ENCODE results near the gene RND1.

Gene RND1

GRCh38 chr12:48822139-48822538 lies 43.5 kb downstream of the RND1 start:
- no peak for TF ChIP-seq CTCF (IDR thresholded peaks at IDR 0.05; ENCODE audit: insufficient read depth, low read depth, low read length, missing control alignments)

GRCh38 chr12:48819986-48820725 lies 45.5 kb downstream of the RND1 start:
- H3K4me3 ChIP-seq (ENCODE audit: low read depth, low read length), result no peak overlapping the region
- DNase-seq (ENCODE audit: low read depth), result no peak
- TF ChIP-seq CTCF (IDR thresholded peaks at IDR 0.05; ENCODE audit: insufficient read depth, low read depth, low read length, missing control alignments), result no peak

More at GRCh38 chr12:48822139-48822538, 43.5 kb downstream of the RND1 start:
- H3K4me3 ChIP-seq (ENCODE audit: low read depth, low read length), result no peak overlapping the region
- DNase-seq (ENCODE audit: low read depth), result no peak

GRCh38 chr12:48818831-48819590 lies 46.7 kb downstream of the RND1 start:
- peak overlapping the region; percentile 66 for H3K4me3 ChIP-seq (ENCODE audit: low read depth, low read length)
- TF ChIP-seq CTCF (IDR thresholded peaks at IDR 0.05; ENCODE audit: insufficient read depth, low read depth, low read length, missing control alignments), result no peak
- DNase-seq (ENCODE audit: low read depth), result no peak

GRCh38 chr12:48817873-48818830 lies 47.5 kb downstream of the RND1 start, which contains the start of gene CACNB3:
Gene CACNB3 (plus strand): TSS chr12:48818496. CDS start chr12:48818930, 434 bp downstream.
- peak within 1 kb of the TSS; percentile 66 for H3K4me3 ChIP-seq (ENCODE audit: low read depth, low read length)
- DNase-seq (ENCODE audit: low read depth), result peak; percentile 59
- TF ChIP-seq CTCF (IDR thresholded peaks at IDR 0.05; ENCODE audit: insufficient read depth, low read depth, low read length, missing control alignments), result no peak

- no peak for TF ChIP-seq CTCF (IDR thresholded peaks at IDR 0.05; ENCODE audit: insufficient read depth, low read depth, low read length, missing control alignments)
- DNase-seq (ENCODE audit: low read depth), result no peak
- no peak overlapping the region for H3K4me3 ChIP-seq (ENCODE audit: low read depth, low read length)
Observed at GRCh38 chr12:48816143-48816854, 49.4 kb downstream of the RND1 start.

Measured in GM12865 (cell line).